ENCODE data around the gene TACC2.
"Not testable (repeated sequence)": the region's sequence is repeated elsewhere in the genome, so short reads cannot be mapped to it uniquely, and the experiment has no call there.

The TACC2 gene

GRCh38 chr10:121984463-121984862, 4.5 kb upstream of the TACC2 start:
- no peak for DNase-seq (ENCODE audit: low spot score)

DNA sequence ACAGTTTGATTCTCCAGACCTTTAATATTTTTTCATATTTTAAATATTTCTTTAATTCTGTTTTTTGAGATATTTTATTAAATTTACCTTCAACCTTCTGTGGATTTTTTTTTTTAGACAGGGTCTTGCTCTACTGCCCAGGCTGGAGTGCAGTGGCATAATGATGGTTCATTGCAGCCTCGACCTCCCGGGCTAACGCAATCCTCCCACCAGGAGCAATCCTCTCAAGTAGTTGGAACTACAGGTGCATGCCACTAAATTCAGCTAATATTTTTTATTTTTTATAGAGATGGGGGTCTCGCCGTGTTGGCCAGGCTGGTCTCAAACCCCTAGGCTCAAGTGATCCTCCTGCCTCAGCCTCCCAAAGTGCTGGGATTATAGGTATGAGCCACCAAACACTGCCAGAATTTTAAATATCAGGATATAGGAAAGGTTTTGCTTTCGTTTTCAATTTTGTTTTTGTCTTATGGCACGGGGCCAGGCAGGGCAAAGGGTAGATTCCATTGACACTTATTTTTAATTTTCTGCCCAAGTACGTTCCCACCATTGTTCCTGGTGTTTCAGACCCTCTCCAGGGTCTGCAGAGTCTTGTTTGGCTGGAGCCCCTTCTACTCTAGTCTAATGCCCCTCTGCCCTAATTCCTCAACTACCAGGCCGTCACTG, 1.2 kb downstream of the TACC2 start:
- no peak for DNase-seq (ENCODE audit: low spot score)

- not testable (repeated sequence) for DNase-seq (ENCODE audit: low spot score)
Measured at GRCh38 chr10:121991727-121992126, 2.8 kb downstream of the TACC2 start.

GRCh38 chr10:121994429-121994941, 5.5 kb downstream of the TACC2 start:
- no peak for DNase-seq (ENCODE audit: low spot score)

GRCh38 chr10:121998462-121998861, 9.5 kb downstream of the TACC2 start:
- DNase-seq (ENCODE audit: low spot score): no peak

DNA sequence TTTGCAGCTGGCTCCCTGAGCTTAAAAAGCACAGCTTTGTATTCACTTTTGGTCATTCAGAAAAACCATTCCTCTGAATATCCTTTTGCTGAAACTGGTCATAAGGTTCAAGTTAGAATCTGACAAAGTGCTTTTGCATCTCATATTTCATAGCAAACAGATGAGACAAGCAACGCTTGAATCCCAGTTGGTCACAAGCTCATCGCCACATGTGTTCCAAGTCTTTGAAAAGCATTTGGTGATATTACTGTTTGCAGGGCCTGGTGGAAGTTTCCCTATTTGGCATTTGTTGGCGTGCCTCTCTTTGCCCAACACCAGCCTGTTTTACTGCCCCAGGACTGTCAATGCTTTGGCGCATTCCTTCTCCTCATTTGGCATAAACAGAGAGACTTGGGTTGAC, 10.3 kb downstream of the TACC2 start:
- no peak for DNase-seq (ENCODE audit: low spot score)

GRCh38 chr10:122001698-122002097, 12.7 kb downstream of the TACC2 start:
- DNase-seq (ENCODE audit: low spot score): no peak

- DNase-seq (ENCODE audit: low spot score): no peak
Measured at GRCh38 chr10:122007415-122007814, 18.5 kb downstream of the TACC2 start.

DNA sequence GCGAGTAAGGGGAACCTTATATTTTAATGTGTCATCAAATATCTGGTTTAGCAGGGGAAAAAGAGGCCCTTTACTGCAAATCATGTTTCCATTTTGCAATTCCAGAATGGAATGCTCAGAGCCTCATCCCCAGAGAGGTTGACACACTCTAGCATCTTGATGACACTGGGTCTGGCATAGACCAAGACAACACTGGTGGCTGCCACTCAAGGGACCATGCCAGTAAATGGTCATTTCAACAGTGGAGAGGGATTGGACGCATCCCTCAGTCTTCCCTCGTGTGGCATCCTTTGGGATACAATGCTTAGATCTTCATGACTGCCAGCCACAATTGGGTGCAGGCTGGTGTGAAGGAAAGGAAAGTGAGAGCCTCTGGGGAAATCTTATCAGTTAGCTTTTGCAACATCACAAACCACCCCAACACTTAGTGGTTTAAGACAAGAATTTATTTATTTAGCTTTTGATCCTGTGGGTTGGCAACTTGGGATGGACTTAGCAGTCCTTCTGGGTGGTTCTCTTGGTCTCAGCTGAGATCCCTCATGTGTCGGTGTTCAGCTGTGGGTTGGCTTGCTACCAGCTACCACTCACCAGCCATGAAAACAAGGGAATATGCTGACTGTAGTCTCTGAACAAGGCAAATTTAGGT, 21.6 kb downstream of the TACC2 start:
- no peak for DNase-seq (ENCODE audit: low spot score)

DNA sequence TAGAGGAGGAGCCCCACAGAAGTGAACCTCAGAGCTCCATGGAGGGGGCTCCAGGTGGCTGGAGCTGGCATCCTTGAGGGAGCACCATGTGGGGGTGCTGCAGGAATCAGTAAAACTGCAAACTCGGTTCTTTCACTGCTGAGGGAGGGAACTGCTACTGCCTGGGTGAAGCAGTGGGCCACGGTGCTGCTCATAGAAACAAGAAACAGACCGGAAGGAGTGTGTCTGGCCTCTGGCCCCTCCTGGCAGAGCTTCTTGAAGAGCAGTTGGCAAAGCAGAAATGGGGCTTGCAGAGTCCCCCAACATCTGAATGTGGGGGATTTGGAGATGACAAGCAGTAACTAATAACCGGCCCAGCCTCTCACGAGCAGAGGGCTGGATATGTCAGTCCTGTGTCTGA, 23.8 kb downstream of the TACC2 start:
- no peak for DNase-seq (ENCODE audit: low spot score)

DNA sequence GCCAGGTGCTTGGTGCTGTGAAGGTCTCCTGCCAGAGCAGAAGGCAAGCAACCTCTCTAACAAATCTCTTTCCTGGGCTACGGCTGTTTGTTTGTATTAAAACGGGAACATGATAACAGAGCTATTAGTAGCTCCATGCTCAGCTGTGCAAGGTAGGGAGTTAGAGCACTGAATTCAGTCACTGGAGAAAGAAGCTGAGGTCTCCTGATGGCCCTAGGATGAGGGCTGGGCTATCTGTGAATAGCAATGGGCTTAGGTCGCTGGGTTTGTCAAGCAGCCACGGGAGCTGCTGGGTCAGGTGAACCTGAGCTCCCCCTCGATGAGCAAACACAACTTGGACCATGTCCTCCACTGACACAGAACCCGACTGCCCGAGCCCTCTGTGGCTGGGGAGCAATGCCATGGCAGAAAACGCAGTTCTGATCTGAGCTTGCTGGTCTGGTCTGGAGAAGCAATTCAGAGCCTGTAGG, 24.4 kb downstream of the TACC2 start:
- DNase-seq (ENCODE audit: low spot score): no peak

DNA sequence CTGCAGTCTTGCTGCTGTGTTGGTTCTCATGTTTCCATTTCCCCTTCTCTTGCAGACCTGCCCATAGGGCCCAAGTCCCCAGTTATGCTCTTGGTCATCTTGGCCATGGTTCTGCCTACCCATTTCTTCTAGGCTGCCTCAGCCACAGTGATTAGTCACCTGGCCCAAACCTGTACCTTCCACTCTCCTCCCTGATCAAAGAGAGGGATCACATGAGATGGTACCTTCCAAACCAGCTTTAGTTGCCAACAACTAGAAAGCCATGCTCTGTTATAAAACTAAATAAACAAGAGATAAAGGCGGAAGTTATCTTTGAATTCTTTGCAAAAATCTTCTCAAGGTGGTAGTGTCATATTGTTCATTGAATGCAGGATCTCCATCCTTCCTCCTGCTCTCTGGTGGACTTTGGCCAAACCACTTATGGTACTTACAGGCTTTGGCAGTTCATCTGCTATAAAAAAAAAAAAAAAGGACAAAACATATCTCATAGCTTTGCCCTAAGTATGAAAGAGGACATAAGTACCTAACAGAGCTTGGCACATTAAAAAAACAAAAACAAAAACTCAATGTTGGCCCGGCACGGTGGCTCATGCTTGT, 25.8 kb downstream of the TACC2 start:
- no peak for DNase-seq (ENCODE audit: low spot score)

DNA sequence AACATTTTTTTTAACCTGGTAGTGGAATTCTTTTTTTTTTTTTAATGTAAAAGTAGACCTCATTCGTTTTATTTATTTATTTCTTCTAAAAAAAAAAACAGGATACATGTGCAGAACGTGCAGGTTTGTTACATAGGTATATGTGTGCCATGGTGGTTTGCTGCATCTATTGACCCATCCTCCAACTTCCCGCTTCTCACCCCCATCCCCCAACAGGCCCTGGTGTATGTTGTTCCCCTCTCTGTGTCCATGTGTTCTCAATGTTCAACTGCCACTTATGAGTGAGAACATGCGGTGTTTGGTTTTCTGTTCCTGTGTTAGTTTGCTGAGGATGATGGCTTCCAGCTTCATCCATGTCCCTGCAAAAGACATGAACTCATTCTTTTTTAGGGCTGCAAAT, 29.0 kb downstream of the TACC2 start:
- DNase-seq (ENCODE audit: low spot score): not testable (repeated sequence)

DNA sequence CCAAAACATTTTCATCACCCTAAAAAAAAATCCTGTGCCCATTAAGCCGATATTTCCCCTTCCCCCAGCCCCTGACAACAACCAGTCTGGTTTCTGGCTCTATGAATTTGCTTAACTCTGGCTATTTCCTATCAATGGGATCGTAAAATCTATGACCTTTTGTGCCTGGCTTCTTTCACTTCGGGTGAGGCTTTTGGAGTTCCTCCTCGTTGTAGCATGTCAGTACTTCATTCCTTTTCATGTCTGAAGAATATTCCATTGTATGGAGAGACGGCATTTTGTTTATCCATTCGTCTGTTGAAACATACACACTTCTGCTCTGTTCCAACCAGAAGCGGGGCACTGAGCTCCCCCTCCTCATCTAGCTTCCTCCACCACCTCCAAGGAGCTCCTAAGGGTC, 29.5 kb downstream of the TACC2 start:
- no peak for DNase-seq (ENCODE audit: low spot score)

DNA sequence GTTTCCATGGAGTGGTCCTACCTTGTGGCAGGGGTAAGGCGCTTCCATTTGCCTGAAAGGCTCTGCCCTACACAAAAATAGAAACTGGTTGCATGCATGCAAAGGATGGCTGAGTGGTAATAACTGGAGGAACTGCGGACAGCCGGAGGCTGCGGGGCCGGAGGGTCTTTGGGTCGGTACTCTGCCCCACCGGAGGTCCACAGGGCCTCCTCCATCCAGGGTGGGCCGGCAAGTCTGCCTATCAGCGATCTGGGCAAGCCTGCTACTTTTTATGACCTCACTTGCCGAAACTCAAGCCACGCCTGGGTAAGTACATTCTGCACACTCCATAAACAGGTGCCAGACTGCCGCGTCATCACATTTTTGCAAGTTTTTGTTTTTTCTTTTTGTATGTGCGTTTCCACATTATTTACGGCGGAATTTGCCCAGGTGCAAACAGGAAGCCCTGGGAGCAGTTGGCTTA, 30.0 kb downstream of the TACC2 start:
- no peak for DNase-seq (ENCODE audit: low spot score)

- DNase-seq (ENCODE audit: low spot score): no peak
Measured at GRCh38 chr10:122019414-122019975, 30.5 kb downstream of the TACC2 start.

- no peak for DNase-seq (ENCODE audit: low spot score)
Measured at GRCh38 chr10:122020226-122020625, 31.3 kb downstream of the TACC2 start.

DNA sequence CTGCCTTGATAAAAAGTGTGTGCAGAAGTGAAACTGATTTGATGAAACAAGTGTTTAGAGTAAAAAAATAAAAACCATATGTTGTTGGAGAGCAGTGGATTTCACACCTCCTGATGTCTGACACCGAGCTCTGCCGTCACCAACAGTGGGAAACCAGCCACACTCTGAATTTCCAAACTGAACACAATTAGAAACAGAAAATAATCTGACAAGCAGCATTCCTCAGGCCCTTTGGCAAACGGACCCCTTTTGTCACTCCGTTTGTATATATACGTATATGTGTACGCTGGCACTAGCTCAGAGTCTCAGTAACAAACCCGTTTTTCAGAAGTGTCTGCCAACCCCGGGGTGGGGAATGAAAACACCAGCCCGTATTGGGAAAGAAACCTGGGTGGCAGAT, 32.4 kb downstream of the TACC2 start:
- DNase-seq (ENCODE audit: low spot score): no peak

DNA sequence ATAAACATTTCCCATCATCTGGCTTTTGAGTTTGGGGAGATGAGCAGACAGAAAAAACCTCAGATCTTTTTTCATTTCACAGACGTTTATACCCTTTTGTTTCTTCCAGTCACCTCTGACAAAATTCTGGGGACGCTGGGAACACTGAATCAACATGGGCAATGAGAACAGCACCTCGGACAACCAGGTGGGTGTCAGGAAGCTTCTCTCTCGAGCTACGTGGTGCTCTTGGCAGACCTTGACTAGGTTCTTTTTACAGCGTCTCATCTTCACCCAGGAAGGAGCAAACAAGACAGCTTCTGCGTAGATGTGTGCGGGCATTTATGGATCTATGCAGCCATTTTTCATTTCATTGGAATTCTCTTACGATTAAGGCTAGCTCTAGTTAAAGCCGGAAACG, 32.9 kb downstream of the TACC2 start:
- DNase-seq (ENCODE audit: low spot score): no peak

- no peak for DNase-seq (ENCODE audit: low spot score)
Measured at GRCh38 chr10:122022276-122022675, 33.3 kb downstream of the TACC2 start.

DNA sequence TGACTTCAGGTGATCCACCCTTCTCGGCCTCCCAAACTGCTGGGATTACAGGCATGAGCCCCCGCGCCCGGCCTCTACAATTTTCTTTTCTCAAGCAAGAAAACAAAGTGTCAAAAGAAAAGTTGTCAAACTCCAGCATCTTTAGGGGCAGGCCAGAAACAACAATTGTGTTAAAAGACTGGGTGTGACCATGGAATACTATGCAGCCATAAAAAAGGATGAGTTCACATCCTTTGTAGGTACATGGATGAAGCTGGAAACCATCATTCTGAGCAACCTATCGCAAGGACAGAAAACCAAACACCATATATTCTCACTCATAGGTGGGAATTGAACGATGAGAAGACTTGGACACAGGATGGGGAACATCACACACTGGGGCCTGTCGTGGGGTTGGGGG, 34.3 kb downstream of the TACC2 start:
- DNase-seq (ENCODE audit: low spot score): not testable (repeated sequence)

- no peak for DNase-seq (ENCODE audit: low spot score)
Measured at GRCh38 chr10:122029499-122030199, 40.7 kb downstream of the TACC2 start.

Measured in hematopoietic multipotent progenitor cell treated with erythropoietin and hydrocortisone succinate and interleukin-3 and kit ligand, for 17 days (in vitro differentiated cells).